Stimulated activated CD8-positive, alpha-beta memory T cell treated with anti-CD3 and anti-CD28 coated beads, Interleukin-2, amount 100 ng/mL, for 48 hours (primary cell): ENCODE measurements around the gene OR5W2.
"Not testable (repeated sequence)": the region's sequence is repeated elsewhere in the genome, so short reads cannot be mapped to it uniquely, and the experiment has no call there.

ENCODE experiments used
- DNase-seq, 2 donors: peaks; one replicate each; pipeline ENCODE4 v3.0.0-alpha.2; 2020; ENCODE audit warnings: low read depth in 2 of 2

The OR5W2 gene

DNA sequence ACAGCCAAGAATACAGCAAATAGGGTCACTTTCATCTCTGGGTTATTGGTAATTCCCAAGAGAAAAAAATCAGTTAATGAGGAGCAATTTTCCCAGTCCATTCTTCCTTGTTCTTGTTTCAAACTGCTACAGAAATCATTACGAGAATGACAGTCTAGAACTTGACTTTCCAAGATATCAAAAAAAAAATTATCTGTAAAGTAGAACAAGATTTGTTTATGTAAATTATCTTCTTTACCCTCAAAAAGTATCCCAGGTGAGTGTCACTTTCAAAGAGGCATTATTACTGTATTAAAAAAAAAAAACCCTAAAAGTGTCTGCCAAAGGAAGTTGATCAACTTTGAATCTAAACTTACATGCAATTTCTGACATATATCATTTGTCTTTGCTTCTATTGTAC lies at the start of gene OR5W2:
TSS of gene OR5W2 (minus strand) at position 101 of the 400 bp plus-strand sequence. CDS start at position 101, 0 bp downstream.
- DNase-seq: no peak

DNA sequence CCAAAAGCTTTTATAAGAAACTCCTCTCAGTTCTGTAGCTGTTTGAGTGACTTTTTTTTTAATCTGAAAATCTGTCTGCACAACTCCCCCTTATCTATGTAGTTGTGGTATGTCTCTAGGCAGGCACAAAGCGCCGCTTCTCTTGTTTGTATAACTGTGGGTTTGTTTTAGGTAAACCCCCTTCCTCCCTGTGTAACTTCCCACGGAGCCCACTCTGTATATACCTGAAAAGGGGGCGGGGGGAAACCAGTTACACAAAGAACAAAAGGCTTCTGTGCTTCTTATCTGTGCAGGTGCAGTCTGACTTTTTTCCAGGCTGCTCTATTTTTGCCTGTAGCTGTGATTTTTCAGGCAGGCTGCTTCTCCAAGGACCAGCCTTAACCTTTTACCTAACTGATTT lies 42.1 kb upstream of the OR5W2 start:
- no peak for DNase-seq

DNA sequence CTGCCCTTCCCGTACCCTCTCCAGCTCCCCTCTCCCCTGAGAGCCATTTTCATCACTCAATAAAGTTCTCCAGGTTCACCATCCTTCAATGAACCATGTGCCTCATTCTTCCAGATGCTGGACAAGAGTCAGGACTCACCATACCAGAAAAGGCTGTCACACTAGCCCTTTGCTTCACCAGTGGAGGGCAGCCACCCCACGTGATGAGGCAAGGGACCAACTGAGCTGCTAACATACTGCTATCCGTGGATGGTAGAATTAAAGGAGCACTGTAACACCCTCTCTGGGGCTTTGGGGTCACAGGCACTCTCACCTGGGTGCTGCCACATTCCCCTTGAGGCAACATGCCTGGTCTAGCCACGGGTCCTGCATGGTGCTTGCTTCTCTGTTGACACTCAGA lies 34.9 kb upstream of the OR5W2 start:
- DNase-seq: no peak

DNA sequence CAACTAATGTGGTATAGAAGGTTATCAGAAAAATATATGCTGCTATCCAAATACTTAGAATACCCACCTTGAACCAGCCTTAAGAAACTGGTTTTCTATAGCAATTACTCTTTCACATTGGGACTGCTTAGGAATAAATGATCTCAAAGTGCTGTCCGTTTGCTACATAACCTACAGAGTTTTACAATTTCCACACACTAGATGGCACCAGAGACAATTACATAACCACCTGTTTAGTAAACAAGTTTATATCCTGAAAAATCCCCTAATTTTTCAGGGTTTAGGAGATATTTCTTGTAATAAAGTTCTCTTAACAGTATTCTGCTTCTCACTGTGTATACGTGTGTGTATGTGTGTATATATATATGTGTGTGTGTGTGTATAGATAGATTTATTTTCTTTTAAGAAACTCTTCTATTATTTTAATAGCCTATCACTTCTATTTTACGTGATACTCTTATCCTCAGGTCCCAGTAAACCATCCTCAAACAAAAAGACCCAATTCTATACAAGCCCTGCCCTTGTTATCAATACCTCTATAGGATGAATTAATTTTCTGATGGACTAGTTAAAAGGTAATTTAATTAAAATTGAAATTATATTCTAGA lies 28.5 kb upstream of the OR5W2 start:
- no peak for DNase-seq

DNA sequence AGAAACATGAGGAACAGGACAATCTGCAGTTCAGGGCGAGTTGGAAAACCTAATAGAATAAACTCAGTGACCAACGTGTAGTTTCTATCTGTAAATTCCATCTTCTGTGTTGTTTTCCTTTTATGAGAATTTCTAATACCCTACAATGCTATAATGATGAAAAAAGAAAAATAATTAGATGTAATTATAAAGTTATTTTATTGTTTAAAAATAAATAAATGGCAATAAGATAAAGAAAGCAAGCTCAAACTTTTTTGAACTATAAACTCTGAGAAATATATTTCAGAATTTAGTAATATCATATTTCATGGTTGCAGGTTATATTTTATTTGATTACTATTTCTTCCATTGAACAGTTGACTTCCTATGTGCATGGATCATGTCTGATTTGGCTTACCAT lies 21.9 kb upstream of the OR5W2 start, which contains the start of gene OR5I1:
TSS of gene OR5I1 (minus strand) at position 101 of the 400 bp plus-strand sequence. CDS start at position 101, 0 bp downstream.
- no peak for DNase-seq

DNA sequence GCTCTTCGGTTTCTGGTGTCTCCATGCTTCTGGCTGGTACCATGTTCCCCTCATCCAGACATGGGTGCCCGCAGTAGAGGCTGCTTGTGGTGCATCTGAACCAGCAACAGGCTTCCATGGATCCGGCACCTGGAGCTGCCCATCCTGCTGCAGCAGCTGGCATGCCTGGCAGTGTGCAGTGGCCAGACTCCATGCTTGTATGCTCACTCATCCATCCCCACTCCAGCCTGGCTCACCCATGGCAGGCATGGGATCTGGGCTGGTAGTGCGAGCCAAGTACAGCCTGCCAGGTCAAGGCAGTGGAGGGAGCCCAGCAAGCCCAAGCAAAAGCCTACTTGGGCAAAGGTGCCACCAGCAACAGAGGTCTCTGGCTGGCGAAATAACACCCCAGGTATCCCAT lies 6.2 kb upstream of the OR5W2 start:
- no peak for DNase-seq

DNA sequence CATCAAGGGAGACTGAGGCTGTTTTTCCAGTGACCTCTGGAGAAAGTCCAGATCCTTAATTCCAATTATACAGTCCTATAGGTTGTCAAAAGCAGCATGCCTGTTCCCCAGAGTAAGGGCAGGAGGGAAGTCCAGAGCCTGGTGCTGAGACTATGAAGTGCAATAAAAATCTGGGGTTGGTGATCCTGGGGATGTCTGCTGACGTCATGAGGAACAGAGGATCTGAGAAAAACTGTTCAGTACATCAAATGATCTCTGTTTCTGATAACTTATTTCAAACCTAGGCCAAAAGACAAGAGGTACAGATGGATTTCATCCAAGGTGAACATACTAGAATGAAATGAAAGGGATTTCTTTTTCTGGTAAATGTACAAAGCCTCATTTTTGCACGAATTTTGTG lies 12.1 kb downstream of the OR5W2 start:
- no peak for DNase-seq

DNA sequence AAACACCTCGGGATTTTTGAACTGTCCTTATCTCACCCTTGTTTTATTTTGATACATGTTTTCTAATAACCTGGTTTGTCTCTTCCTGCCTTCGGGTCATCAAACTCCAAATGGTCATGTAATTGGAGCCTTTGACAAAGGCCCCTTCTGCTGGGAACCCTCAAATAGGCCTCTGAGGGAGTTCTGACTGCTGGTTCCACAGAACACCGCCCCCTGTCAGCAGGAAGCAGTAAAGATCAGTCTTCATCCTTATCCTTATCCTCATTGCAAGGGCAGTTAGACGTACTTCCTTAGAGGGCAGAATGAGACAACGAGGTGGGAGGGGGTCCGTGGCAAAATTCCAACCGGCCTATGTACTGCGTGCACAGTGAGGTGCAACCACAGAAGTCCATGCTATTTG lies 19.2 kb downstream of the OR5W2 start:
- DNase-seq: no peak

DNA sequence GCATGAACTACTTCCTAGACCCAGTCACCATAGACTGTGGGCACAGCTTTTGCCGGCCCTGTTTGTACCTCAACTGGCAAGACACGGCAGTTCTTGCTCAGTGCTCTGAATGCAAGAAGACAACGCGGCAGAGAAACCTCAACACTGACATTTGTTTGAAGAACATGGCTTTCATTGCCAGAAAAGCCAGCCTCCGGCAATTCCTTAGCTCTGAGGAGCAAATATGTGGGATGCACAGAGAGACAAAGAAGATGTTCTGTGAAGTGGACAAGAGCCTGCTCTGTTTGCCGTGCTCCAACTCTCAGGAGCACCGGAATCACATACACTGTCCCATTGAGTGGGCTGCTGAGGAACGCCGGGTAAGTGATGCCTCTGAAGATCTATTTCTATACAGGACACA lies 28.9 kb downstream of the OR5W2 start:
- not testable (repeated sequence) for DNase-seq

DNA sequence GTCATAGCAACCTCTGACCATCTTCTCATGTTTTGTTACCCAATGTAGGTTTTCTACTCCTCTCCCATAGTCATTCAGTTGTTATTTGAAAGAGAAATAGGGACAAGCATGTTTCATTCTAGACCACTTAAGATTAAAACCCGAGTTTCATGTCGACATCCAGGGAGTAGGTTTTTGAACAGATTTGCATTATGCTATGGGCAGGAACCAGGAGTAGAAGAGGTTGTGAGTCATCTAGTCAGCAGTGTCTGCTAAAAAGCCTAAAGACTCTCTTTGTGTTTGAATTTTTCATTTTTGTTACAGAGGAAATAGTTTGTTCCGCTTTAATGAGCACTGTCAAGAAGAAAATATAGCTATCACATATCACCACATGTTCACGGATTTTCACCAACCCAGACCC lies 29.4 kb downstream of the OR5W2 start:
- DNase-seq: not testable (repeated sequence)

DNA sequence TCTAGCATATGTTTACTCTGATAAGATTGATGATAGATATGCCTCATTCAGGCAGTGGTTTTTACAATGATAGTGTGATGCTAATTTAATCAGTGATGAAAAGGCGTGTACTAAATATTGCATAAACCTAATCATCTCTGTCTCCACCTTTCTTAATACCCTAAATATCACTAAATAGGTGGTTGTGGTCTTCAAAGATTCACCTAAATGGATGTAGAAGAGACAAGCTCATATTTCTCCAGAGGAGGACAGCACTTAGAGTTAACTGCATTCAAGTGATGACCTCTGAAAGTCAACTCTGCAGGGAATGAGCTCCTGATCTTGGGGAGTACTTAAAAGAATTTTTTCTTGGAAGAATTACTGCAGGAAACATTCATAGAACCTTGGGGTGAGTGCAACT lies 31.4 kb downstream of the OR5W2 start, which contains the start of gene TRIM51:
TSS of gene TRIM51 (plus strand) at position 301 of the 400 bp plus-strand sequence. CDS start 2,132 bp downstream, outside the sequence.
- DNase-seq: not testable (repeated sequence)

DNA sequence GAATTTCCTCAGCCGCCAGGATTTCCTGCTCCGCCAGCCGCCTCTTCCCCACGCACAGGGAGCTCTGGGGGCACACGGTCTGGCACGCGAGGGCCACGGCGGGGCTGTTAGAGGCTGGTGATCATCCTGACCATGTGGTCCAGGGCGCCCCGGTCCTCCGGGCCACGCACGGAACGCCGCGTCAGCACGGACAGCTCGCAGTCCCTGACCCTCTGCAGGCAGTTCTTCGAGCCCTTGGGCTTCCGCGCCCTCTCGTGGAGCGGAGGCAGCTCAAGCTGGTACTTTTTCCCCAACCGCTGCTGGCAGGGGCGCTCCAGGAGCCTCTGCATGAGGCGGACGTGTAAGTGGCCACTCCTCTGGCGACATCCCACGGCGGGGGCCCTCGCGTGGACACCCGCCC lies 41.2 kb downstream of the OR5W2 start:
- DNase-seq: not testable (repeated sequence)

DNA sequence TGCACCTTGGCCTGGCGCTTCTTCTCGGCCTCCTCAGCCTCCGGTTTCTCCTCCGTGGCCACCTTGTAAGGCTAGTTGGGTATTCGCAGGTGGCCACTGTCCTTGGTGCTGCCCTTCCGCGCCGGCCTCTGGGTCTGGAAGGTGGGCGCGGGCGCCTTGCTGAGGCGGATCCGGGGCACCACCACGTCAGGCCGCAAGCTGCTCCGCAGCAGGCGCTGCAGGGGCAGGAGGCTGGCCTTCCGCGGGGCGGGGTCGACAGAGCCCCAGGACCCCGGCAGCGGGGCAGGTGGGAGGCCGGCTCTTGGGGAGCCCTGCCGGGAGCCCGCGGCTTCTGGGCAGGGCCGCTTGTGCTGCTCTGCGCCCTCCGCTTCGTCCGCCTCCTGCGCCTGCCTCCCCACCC lies 41.7 kb downstream of the OR5W2 start:
- not testable (repeated sequence) for DNase-seq

DNA sequence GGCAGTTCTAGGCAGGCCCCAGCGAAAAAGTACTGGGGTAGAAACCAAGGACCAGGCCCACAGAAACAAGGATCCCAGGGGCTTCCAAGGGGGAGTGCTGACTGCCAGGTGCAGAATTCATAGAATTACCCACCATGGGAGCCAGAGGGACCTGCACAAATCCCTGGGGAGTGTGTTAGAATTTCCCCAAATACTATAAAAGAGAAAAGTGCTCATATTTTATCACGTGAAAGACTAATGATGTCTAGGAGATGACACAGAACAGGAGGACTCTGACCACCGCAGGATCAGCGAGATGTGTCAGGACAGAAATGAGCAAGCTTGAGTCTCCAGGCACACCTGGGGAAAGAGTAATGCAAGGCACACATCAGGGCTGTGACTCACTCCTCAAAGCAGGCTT lies 47.0 kb downstream of the OR5W2 start:
- DNase-seq: not testable (repeated sequence)
